HG02642 (cell line): ENCODE data around the gene ACACB.

Experiments used
- ATAC-seq: cut with Tn5 transposase; IDR thresholded peaks from one replicate; pipeline ENCODE4 v1.9.1; 2021; ENCODE audit warnings: mild to moderate bottlenecking; ENCODE audit not compliant: unreplicated experiment, poor library complexity

ACACB gene

GRCh38 chr12:109115758-109116610, at the start of gene ACACB:
ACACB (plus strand) TSS chr12:109116587; CDS start chr12:109139406, 22,819 bp downstream.
- no peak for ATAC-seq

- no peak for ATAC-seq
Measured at GRCh38 chr12:109069307-109070271, 46.8 kb upstream of the ACACB start.

- no peak for ATAC-seq
Measured at GRCh38 chr12:109074866-109075265, 41.5 kb upstream of the ACACB start.

GRCh38 chr12:109082751-109083150, 33.6 kb upstream of the ACACB start:
- no peak for ATAC-seq

GRCh38 chr12:109084425-109084824, 32.0 kb upstream of the ACACB start:
- ATAC-seq: no peak

- ATAC-seq: no peak
Measured at GRCh38 chr12:109085590-109085989, 30.8 kb upstream of the ACACB start.

- ATAC-seq: no peak
Measured at GRCh38 chr12:109087250-109087649, 29.1 kb upstream of the ACACB start.

- no peak for ATAC-seq
Measured at GRCh38 chr12:109088818-109089217, 27.6 kb upstream of the ACACB start.

GRCh38 chr12:109089683-109090082, 26.7 kb upstream of the ACACB start:
- no peak for ATAC-seq

GRCh38 chr12:109092497-109093021, 23.8 kb upstream of the ACACB start:
- ATAC-seq: no peak

GRCh38 chr12:109093022-109093918, 23.1 kb upstream of the ACACB start, which contains the start of gene ALKBH2:
ALKBH2 (minus strand) TSS chr12:109093472; CDS start chr12:109092786, 686 bp downstream.
- peak; percentile 64 for ATAC-seq

- ATAC-seq: no peak
Measured at GRCh38 chr12:109097140-109097434, 19.3 kb upstream of the ACACB start.

- ATAC-seq: peak; percentile 93
Measured at GRCh38 chr12:109097435-109098182, 18.8 kb upstream of the ACACB start, which contains the start of gene UNG. UNG (plus strand) TSS chr12:109097597; CDS start chr12:109097680, 83 bp downstream.

GRCh38 chr12:109098183-109098604, 18.2 kb upstream of the ACACB start:
- peak; percentile 29 for ATAC-seq

- ATAC-seq: no peak
Measured at GRCh38 chr12:109098651-109099050, 17.7 kb upstream of the ACACB start.

- no peak for ATAC-seq
Measured at GRCh38 chr12:109099431-109100020, 16.9 kb upstream of the ACACB start.

- ATAC-seq: no peak
Measured at GRCh38 chr12:109100741-109101140, 15.6 kb upstream of the ACACB start.

- ATAC-seq: no peak
Measured at GRCh38 chr12:109102491-109102890, 13.9 kb upstream of the ACACB start.

GRCh38 chr12:109105176-109105575, 11.2 kb upstream of the ACACB start:
- no peak for ATAC-seq
